Measurements from ENCODE around the gene ANP32E. TPM values are rescaled to one million over a fixed set of nuclear protein-coding genes. Genes with fewer than 3 reads are reported as not detected.
A peak's percentile ranks its signal among the peaks of the same experiment; 100 is the strongest.

Gene ANP32E
- total and polyA plus RNA-seq, 12 donors: 17.3 to 58.2 (median 40.6) TPM

- Histone ChIP-seq H3K27ac (peak within 1 kb of the TSS; percentile 83 to 93 (median 91)), H3K27me3 (peaks cover 0 to 11% (median 0%) of the 10 kb centered on the region in 7 donors), H3K4me3 (peak within 1 kb of the TSS; percentile 35 to 76 (median 59)), H3K36me3 (peaks cover 0 to 74% (median 18%) of the 10 kb centered on the region in 9 donors), H3K9me3 (no peaks in the 10 kb centered on the region), H3K4me1 (peaks cover 0 to 32% (median 24%) of the 10 kb centered on the region in 9 donors)
- DNase-seq: peak; percentile 85 to 96
- intact Hi-C loops (cut with DNase I): loop anchor here in 7 of 10 donors (1.0 to 10.0 kb wide), 5 partner anchors 25 to 263 kb away; partner anchors contain the start of genes CA14 (in 2 of the 7) and ADAMTSL4 (in 1 of the 7)
- peak; percentile 94 to 97 (median 96) for ATAC-seq
- WGBS, 2 donors: 1% methylated on average over 46 of the region's 46 CpGs
- no peak for TF ChIP-seq CTCF (IDR thresholded peaks at IDR 0.05)
Observed at GRCh38 chr1:150281758-150282557, 46.0 kb upstream of the ANP32E start, which contains the start of gene CIART. Gene CIART, plus strand, starts transcription at chr1:150282554. Its CDS starts 714 bp downstream, at chr1:150283268.

GRCh38 chr1:150281221-150281757 lies 45.4 kb upstream of the ANP32E start:
- H3K27ac ChIP-seq: peak overlapping the region; percentile 83 to 93 (median 91)
- DNase-seq: peak; percentile 68 to 81
- intact Hi-C loops (cut with DNase I): loop anchor here in 7 of 10 donors (1.0 to 10.0 kb wide), 5 partner anchors 24 to 264 kb away; partner anchors contain the start of genes CA14 (in 2 of the 7) and ADAMTSL4 (in 1 of the 7)
- TF ChIP-seq CTCF (IDR thresholded peaks at IDR 0.05): peak; percentile 39 to 89 (median 78)
- no peaks in the 10 kb centered on the region for H3K9me3 ChIP-seq
- peak overlapping the region; percentile 35 to 76 (median 59) for H3K4me3 ChIP-seq
- ATAC-seq: peak; percentile 46 to 86 (median 75)
- peaks cover 0 to 32% (median 24%) of the 10 kb centered on the region in 9 donors for H3K4me1 ChIP-seq
- H3K27me3 ChIP-seq: peaks cover 0 to 11% (median 0%) of the 10 kb centered on the region in 7 donors
- WGBS, 2 donors: 3 to 6% methylated on average over 15 of the region's 15 CpGs
- H3K36me3 ChIP-seq: peaks cover 0 to 74% (median 11%) of the 10 kb centered on the region in 9 donors

- intact Hi-C loops (cut with DNase I): loop anchor here in 2 of 10 donors (2.0 to 10.0 kb wide), 2 partner anchors 23 to 265 kb away; partner anchors contain the start of genes ADAMTSL4 (in 1 of the 2) and CA14 (in 1 of the 2)
- Histone ChIP-seq H3K27me3 (peaks cover 0 to 11% (median 0%) of the 10 kb centered on the region in 7 donors), H3K27ac (peak overlapping the region in 6 of 10 donors; percentile 84 to 93 (median 92)), H3K9me3 (no peaks in the 10 kb centered on the region), H3K4me1 (peaks cover 0 to 32% (median 24%) of the 10 kb centered on the region in 9 donors), H3K4me3 (no peak overlapping the region), H3K36me3 (peaks cover 0 to 74% (median 11%) of the 10 kb centered on the region in 9 donors)
- DNase-seq (no peak), ATAC-seq (no peak)
- no peak for TF ChIP-seq CTCF (IDR thresholded peaks at IDR 0.05)
- 78 to 84% methylated on average over 6 of the region's 6 CpGs for WGBS, 2 donors
Observed at GRCh38 chr1:150280138-150280707, 44.3 kb upstream of the ANP32E start.

GRCh38 chr1:150273311-150273710 lies 37.4 kb upstream of the ANP32E start:
- H3K4me1 ChIP-seq: peaks cover 4 to 47% (median 29%) of the 10 kb centered on the region in 9 donors
- no peaks in the 10 kb centered on the region for H3K27me3 ChIP-seq
- peak in 2 of 8 donors; percentile 12 to 31 for ATAC-seq
- H3K4me3 ChIP-seq: peak overlapping the region in 9 of 10 donors; percentile 26 to 55 (median 47)
- TF ChIP-seq CTCF (IDR thresholded peaks at IDR 0.05): no peak
- no peaks in the 10 kb centered on the region for H3K9me3 ChIP-seq
- 40 to 59% methylated on average over 1 of the region's 1 CpG for WGBS, 2 donors
- intact Hi-C loops (cut with DNase I): loop anchor here in 1 of 10 donors (5.0 kb wide), 1 partner anchor 36 kb away; the partner anchor contains the start of gene ANP32E
- peaks cover 0 to 29% (median 0%) of the 10 kb centered on the region in 9 donors for H3K36me3 ChIP-seq
- H3K27ac ChIP-seq: peak overlapping the region; percentile 52 to 87 (median 79)
- no peak for DNase-seq

All from heart right ventricle (tissue), 16 donors.